ENCODE measurements around the gene HS3ST5.

DNA sequence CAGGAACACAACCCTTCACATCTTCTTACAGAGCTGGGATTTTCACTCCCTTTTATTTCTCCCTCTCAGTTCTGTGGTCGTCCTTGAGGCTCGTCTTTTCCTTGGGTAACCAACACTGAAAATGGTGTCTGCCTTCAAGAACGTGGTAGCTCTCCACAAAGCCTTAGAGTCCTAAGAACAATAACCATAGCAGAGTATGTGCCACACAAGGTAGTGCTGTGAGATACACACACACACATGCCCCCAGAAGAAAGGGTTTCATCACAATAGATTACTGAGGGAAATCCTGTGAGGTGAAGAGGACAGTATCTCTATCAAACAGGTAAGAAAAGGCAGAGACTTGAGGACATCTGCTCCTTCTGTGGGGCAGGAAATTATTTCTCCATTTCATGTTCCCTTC lies 267.0 kb downstream of the HS3ST5 start:
- TF ChIP-seq, protein P1, sequence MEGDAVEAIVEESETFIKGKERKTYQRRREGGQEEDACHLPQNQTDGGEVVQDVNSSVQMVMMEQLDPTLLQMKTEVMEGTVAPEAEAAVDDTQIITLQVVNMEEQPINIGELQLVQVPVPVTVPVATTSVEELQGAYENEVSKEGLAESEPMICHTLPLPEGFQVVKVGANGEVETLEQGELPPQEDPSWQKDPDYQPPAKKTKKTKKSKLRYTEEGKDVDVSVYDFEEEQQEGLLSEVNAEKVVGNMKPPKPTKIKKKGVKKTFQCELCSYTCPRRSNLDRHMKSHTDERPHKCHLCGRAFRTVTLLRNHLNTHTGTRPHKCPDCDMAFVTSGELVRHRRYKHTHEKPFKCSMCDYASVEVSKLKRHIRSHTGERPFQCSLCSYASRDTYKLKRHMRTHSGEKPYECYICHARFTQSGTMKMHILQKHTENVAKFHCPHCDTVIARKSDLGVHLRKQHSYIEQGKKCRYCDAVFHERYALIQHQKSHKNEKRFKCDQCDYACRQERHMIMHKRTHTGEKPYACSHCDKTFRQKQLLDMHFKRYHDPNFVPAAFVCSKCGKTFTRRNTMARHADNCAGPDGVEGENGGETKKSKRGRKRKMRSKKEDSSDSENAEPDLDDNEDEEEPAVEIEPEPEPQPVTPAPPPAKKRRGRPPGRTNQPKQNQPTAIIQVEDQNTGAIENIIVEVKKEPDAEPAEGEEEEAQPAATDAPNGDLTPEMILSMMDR (conservative IDR thresholded peaks at IDR 0.05 in 1 of 2, IDR thresholded peaks at IDR 0.05 in 1 of 2; ENCODE audit: low read depth in 1 of 2, low read length in 2 of 2), result no peak
- no peak for TF ChIP-seq EZH2 (IDR thresholded peaks at IDR 0.05; ENCODE audit: low read length, missing control alignments)

Data from fibroblast of lung (primary cell).